Measurements from ENCODE around the gene RNF207.

RNF207 gene

GRCh38 chr1:6269720-6270400 is 63.9 kb downstream of the RNF207 start:
- DNase-seq (ENCODE audit: low spot score) = no peak

- DNase-seq (ENCODE audit: low spot score) = no peak
These were observed 64.5 kb downstream of the RNF207 start for GRCh38 chr1:6270401-6270800.
